ENCODE results near the gene PLEKHM3.

DNA sequence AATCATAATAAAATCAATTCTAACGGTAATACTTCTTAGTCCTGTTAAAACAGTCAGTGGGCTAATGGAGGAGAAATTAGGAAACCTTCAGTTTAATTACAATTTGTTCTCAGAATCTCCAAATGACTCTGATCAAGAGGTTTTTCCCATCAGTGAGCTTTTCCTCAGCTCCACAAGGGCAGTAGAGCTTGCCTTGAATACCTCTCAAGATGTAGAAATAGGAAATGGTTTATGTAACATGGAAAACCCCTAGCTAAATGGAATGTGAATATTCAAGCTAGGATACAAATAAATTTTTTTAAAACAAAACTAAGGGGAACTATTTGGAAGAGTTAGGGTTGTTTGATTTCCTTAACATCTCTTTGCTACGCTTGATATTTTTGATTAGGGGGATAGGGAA is 87.5 kb downstream of the PLEKHM3 start:
- TF ChIP-seq, protein P1, sequence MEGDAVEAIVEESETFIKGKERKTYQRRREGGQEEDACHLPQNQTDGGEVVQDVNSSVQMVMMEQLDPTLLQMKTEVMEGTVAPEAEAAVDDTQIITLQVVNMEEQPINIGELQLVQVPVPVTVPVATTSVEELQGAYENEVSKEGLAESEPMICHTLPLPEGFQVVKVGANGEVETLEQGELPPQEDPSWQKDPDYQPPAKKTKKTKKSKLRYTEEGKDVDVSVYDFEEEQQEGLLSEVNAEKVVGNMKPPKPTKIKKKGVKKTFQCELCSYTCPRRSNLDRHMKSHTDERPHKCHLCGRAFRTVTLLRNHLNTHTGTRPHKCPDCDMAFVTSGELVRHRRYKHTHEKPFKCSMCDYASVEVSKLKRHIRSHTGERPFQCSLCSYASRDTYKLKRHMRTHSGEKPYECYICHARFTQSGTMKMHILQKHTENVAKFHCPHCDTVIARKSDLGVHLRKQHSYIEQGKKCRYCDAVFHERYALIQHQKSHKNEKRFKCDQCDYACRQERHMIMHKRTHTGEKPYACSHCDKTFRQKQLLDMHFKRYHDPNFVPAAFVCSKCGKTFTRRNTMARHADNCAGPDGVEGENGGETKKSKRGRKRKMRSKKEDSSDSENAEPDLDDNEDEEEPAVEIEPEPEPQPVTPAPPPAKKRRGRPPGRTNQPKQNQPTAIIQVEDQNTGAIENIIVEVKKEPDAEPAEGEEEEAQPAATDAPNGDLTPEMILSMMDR (IDR thresholded peaks at IDR 0.05), result no peak
- no peak for TF ChIP-seq POLR2AphosphoS5 (IDR thresholded peaks at IDR 0.05)
- no peak for TF ChIP-seq EP300 (IDR thresholded peaks at IDR 0.05; ENCODE audit: low read depth)
- TF ChIP-seq POLR2A (IDR thresholded peaks at IDR 0.05), result no peak

Measured in transverse colon (tissue), 4 donors.